ENCODE results near the gene URB1.

DNA sequence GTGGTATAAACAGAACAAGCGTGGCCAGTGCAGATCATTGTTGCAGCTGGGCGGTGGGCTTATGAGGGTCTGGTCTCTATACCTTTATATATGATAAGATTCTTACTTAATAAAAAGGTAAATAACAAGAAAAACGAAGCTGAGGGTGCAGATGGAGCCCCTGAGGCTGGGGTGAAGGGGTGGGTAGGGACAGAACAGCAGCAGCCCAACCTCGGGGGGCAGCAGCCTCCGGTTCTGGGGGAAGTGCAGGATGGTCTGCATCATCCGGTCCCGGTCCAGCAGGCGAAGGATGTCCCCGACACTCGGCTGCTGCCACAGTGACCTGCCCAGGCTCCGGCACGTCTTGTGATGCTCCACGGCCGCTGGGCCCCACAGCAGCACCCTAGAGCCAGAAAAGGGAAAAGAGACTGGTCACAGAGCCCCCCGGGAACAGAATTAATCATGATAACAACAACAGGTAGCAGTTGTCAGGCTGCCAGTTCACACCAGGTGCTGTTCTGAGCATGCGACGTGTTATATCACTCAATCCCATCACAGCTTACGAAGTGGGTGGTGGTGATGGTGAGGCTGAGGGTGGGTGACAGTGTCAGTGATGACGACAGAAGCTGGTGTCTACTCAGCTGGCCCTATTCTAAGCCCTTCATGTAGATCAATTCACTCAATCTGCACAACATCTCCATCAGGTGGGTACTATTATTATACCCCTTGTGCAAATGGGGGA, 58.7 kb downstream of the URB1 start:
- TF ChIP-seq, protein P1, sequence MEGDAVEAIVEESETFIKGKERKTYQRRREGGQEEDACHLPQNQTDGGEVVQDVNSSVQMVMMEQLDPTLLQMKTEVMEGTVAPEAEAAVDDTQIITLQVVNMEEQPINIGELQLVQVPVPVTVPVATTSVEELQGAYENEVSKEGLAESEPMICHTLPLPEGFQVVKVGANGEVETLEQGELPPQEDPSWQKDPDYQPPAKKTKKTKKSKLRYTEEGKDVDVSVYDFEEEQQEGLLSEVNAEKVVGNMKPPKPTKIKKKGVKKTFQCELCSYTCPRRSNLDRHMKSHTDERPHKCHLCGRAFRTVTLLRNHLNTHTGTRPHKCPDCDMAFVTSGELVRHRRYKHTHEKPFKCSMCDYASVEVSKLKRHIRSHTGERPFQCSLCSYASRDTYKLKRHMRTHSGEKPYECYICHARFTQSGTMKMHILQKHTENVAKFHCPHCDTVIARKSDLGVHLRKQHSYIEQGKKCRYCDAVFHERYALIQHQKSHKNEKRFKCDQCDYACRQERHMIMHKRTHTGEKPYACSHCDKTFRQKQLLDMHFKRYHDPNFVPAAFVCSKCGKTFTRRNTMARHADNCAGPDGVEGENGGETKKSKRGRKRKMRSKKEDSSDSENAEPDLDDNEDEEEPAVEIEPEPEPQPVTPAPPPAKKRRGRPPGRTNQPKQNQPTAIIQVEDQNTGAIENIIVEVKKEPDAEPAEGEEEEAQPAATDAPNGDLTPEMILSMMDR (IDR thresholded peaks at IDR 0.05), result no peak
- TF ChIP-seq GABPA (IDR thresholded peaks at IDR 0.05; ENCODE audit: low read depth) (no peak), POLR2AphosphoS5 (IDR thresholded peaks at IDR 0.05; ENCODE audit: low read depth, low read length) (no peak), EZH2phosphoT487 (IDR thresholded peaks at IDR 0.05; ENCODE audit: borderline replicate concordance, low read depth) (no peak), RAD21 (IDR thresholded peaks at IDR 0.05; ENCODE audit: low read length) (no peak), EP300 (IDR thresholded peaks at IDR 0.05; ENCODE audit: borderline replicate concordance in 1 of 2, low read depth in 1 of 2, low read length in 1 of 2) (no peak), TAF1 (IDR thresholded peaks at IDR 0.05; ENCODE audit: borderline replicate concordance, low read depth, low read length) (no peak), RFX5 (IDR thresholded peaks at IDR 0.05; ENCODE audit: low read length) (no peak), RCOR1 (IDR thresholded peaks at IDR 0.05; ENCODE audit: low read length) (no peak)
- TF ChIP-seq, protein P2, sequence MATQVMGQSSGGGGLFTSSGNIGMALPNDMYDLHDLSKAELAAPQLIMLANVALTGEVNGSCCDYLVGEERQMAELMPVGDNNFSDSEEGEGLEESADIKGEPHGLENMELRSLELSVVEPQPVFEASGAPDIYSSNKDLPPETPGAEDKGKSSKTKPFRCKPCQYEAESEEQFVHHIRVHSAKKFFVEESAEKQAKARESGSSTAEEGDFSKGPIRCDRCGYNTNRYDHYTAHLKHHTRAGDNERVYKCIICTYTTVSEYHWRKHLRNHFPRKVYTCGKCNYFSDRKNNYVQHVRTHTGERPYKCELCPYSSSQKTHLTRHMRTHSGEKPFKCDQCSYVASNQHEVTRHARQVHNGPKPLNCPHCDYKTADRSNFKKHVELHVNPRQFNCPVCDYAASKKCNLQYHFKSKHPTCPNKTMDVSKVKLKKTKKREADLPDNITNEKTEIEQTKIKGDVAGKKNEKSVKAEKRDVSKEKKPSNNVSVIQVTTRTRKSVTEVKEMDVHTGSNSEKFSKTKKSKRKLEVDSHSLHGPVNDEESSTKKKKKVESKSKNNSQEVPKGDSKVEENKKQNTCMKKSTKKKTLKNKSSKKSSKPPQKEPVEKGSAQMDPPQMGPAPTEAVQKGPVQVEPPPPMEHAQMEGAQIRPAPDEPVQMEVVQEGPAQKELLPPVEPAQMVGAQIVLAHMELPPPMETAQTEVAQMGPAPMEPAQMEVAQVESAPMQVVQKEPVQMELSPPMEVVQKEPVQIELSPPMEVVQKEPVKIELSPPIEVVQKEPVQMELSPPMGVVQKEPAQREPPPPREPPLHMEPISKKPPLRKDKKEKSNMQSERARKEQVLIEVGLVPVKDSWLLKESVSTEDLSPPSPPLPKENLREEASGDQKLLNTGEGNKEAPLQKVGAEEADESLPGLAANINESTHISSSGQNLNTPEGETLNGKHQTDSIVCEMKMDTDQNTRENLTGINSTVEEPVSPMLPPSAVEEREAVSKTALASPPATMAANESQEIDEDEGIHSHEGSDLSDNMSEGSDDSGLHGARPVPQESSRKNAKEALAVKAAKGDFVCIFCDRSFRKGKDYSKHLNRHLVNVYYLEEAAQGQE (IDR thresholded peaks at IDR 0.05; ENCODE audit: low read depth, low read length), result no peak
- TF ChIP-seq, protein P3, sequence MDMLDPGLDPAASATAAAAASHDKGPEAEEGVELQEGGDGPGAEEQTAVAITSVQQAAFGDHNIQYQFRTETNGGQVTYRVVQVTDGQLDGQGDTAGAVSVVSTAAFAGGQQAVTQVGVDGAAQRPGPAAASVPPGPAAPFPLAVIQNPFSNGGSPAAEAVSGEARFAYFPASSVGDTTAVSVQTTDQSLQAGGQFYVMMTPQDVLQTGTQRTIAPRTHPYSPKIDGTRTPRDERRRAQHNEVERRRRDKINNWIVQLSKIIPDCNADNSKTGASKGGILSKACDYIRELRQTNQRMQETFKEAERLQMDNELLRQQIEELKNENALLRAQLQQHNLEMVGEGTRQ (IDR thresholded peaks at IDR 0.05; ENCODE audit: borderline replicate concordance, low read depth, low read length), result no peak
